ENCODE measurements around the gene NGRN. TPM values are rescaled to one million over a fixed set of nuclear protein-coding genes. Genes with fewer than 3 reads are reported as not detected.
"Not testable (repeated sequence)": the region's sequence is repeated elsewhere in the genome, so short reads cannot be mapped to it uniquely, and the experiment has no call there.

Gene NGRN
- total RNA-seq, 3 donors from 2014 or later (not counting 1 experiment from before 2014, with no cell fraction given) = 33.4 to 43.5 (median 33.5) TPM

GRCh38 chr15:90268415-90268814, 2.9 kb downstream of the NGRN start:
- DNase-seq = no peak
- Mint-ChIP-seq H3K27ac (peak overlapping the region; percentile 14 to 98), H3K4me3 (peak overlapping the region; percentile 72), H3K36me3 (peaks cover 22% of the 10 kb centered on the region), H3K27me3 (ENCODE audit: low read depth in 2 of 2) (no peaks in the 10 kb centered on the region), H3K9me3 (no peaks in the 10 kb centered on the region), H3K4me1 (peaks cover 72 to 78% of the 10 kb centered on the region in 2 donors)
- no peak for TF ChIP-seq CTCF (IDR thresholded peaks at IDR 0.05)
- H3K9me3 ChIP-seq (ENCODE audit: control insufficient read depth, insufficient read depth, low read length) = no peaks in the 10 kb centered on the region
- no peaks in the 10 kb centered on the region for H3K27me3 ChIP-seq (ENCODE audit: control insufficient read depth, insufficient read depth, low read length)
- intact Hi-C loops (cut with micrococcal nuclease) = no loop called here
- H3K4me1 ChIP-seq (ENCODE audit: control insufficient read depth, insufficient read depth, low read length) = peaks cover 30% of the 10 kb centered on the region
- no peak overlapping the region for H3K4me3 ChIP-seq (ENCODE audit: low read length)
- H3K36me3 ChIP-seq (ENCODE audit: control insufficient read depth, insufficient read depth, low read length) = peaks cover 53% of the 10 kb centered on the region
- no peak overlapping the region for H3K27ac ChIP-seq (ENCODE audit: low read length)
- WGBS (ENCODE audit: insufficient coverage) = no CpG with 5 or more reads among the region's 1 CpG
- ATAC-seq = no peak

DNA sequence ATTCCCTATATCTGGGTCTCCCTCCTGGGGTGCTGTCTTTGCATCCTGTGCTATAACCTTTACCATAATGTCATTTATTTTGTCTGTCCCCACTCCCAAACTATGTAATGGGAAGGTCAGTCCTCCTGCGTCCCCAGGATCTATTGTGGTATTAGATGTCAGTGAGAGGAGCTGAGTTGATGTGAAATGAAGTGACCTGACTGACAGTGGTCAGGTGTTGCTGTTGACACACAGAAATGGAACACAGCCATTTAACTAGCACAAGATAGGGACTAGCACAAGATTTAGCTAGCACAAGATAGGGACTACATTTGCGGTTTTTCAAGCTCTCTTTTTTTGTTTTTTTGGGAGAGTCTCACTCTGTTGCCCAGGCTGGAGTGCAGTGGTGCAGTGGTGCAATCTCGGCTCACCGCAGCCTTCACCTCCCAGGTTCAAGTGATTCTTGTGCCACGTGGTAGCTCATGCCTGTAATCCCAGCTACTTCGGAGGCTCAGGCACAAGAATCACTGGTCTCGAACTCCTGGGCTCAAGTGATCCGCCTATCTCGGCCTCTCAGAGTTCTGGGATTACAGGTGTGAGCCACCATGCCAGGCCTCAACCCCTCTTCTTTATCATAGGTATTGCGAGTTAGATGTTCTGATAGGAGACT, 5.2 kb downstream of the NGRN start:
- Histone ChIP-seq H3K4me3 (ENCODE audit: low read length) (no peak overlapping the region), H3K36me3 (ENCODE audit: control insufficient read depth, insufficient read depth, low read length) (peaks cover 59% of the 10 kb centered on the region), H3K4me1 (ENCODE audit: control insufficient read depth, insufficient read depth, low read length) (peaks cover 19% of the 10 kb centered on the region), H3K27me3 (ENCODE audit: control insufficient read depth, insufficient read depth, low read length) (no peaks in the 10 kb centered on the region), H3K27ac (ENCODE audit: low read length) (no peak overlapping the region), H3K9me3 (ENCODE audit: control insufficient read depth, insufficient read depth, low read length) (no peaks in the 10 kb centered on the region)
- peak overlapping the region; percentile 62 to 64 for H3K27ac Mint-ChIP-seq
- intact Hi-C loops (cut with micrococcal nuclease) = no loop called here
- H3K36me3 Mint-ChIP-seq = peaks cover 22% of the 10 kb centered on the region
- DNase-seq (no peak), ATAC-seq (no peak)
- H3K9me3 Mint-ChIP-seq = no peaks in the 10 kb centered on the region
- peaks cover 56 to 68% of the 10 kb centered on the region in 2 donors for H3K4me1 Mint-ChIP-seq
- no peaks in the 10 kb centered on the region for H3K27me3 Mint-ChIP-seq (ENCODE audit: low read depth in 2 of 2)
- WGBS (ENCODE audit: insufficient coverage) = 96% methylated on average over 9 of the region's 10 CpGs
- H3K4me3 Mint-ChIP-seq = no peak overlapping the region
- TF ChIP-seq CTCF (IDR thresholded peaks at IDR 0.05) = no peak

DNA sequence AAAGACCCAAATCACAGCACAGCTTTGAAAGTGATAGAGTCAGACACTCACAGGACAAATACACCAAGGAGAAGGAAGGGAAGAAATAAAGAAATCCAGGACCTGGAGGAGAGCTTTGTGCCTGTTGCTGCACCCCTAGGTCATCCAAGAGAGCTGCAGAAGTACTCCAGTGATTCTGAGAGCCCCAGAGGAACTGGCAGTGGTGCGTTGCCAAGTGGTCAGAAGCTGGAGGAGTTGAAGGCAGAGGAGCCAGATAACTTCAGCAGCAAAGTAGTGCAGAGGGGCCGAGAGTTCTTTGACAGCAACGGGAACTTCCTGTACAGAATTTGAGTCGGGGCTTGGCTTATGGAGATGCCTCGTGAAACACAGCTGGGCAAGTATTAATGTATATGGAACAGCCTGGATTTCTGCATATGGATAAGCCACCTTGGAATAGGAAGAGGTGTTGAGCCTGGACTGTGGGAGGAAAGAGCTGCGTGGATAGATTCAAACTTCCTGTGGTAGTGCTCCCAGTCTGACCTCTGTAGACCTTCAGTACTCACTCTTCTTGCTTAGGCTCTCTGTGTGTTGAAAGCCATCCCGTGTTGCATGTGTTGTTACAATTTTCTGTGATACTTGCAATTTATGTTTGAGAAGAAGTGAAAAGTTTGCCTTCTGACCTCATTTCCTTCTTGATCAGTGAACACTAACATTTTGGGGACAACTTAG, 6.1 kb downstream of the NGRN start:
- 89% methylated on average over 7 of the region's 7 CpGs for WGBS (ENCODE audit: insufficient coverage)
- no peaks in the 10 kb centered on the region for H3K27me3 ChIP-seq (ENCODE audit: control insufficient read depth, insufficient read depth, low read length)
- intact Hi-C loops (cut with micrococcal nuclease) = no loop called here
- Mint-ChIP-seq H3K4me1 (peaks cover 46 to 58% of the 10 kb centered on the region in 2 donors), H3K36me3 (peaks cover 22% of the 10 kb centered on the region), H3K9me3 (no peaks in the 10 kb centered on the region), H3K4me3 (no peak overlapping the region), H3K27ac (peak overlapping the region; percentile 24 to 74), H3K27me3 (ENCODE audit: low read depth in 2 of 2) (no peaks in the 10 kb centered on the region)
- no peak for ATAC-seq
- no peak overlapping the region for H3K4me3 ChIP-seq (ENCODE audit: low read length)
- DNase-seq = no peak
- H3K27ac ChIP-seq (ENCODE audit: low read length) = no peak overlapping the region
- TF ChIP-seq CTCF (IDR thresholded peaks at IDR 0.05) = no peak
- H3K9me3 ChIP-seq (ENCODE audit: control insufficient read depth, insufficient read depth, low read length) = no peaks in the 10 kb centered on the region
- H3K4me1 ChIP-seq (ENCODE audit: control insufficient read depth, insufficient read depth, low read length) = peaks cover 13% of the 10 kb centered on the region
- peaks cover 59% of the 10 kb centered on the region for H3K36me3 ChIP-seq (ENCODE audit: control insufficient read depth, insufficient read depth, low read length)

GRCh38 chr15:90278467-90278866, 13.0 kb downstream of the NGRN start:
- H3K4me1 ChIP-seq (ENCODE audit: control insufficient read depth, insufficient read depth, low read length); H3K27ac ChIP-seq (ENCODE audit: low read length); intact Hi-C loops (cut with micrococcal nuclease); H3K4me3 ChIP-seq (ENCODE audit: low read length); H3K36me3 Mint-ChIP-seq; H3K4me3 Mint-ChIP-seq; H3K36me3 ChIP-seq (ENCODE audit: control insufficient read depth, insufficient read depth, low read length); DNase-seq; ATAC-seq; H3K9me3 Mint-ChIP-seq; H3K27me3 Mint-ChIP-seq (ENCODE audit: low read depth in 2 of 2); H3K9me3 ChIP-seq (ENCODE audit: control insufficient read depth, insufficient read depth, low read length); H3K27ac Mint-ChIP-seq; H3K27me3 ChIP-seq (ENCODE audit: control insufficient read depth, insufficient read depth, low read length): not testable (repeated sequence)
- H3K4me1 Mint-ChIP-seq = peaks cover 0 to 10% of the 10 kb centered on the region in 2 donors
- 96% methylated on average over 12 of the region's 12 CpGs for WGBS (ENCODE audit: insufficient coverage)

DNA sequence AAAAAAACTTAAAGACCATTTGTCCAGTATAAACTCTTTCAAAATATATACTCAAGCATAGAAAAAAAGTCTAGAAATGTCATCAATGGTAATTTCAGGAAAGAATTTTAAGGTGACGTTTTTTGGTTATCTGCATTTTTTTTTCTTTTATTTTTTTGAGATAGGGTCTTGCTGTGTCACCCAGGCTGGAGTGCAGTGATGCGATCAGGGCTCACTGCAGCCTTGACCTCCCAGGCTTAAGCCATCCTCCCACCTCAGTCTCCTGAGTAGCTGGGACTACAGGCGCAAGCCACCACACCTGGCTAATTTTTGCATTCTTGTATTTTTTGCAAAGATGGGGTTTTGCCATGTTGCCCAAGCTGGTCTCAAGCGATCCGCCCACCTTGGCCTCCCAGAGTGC, 15.3 kb downstream of the NGRN start:
- H3K36me3 ChIP-seq (ENCODE audit: control insufficient read depth, insufficient read depth, low read length); H3K27me3 Mint-ChIP-seq (ENCODE audit: low read depth in 2 of 2); H3K27ac Mint-ChIP-seq; ATAC-seq; H3K4me3 ChIP-seq (ENCODE audit: low read length); H3K9me3 ChIP-seq (ENCODE audit: control insufficient read depth, insufficient read depth, low read length); DNase-seq; H3K27me3 ChIP-seq (ENCODE audit: control insufficient read depth, insufficient read depth, low read length); H3K36me3 Mint-ChIP-seq; intact Hi-C loops (cut with micrococcal nuclease); H3K27ac ChIP-seq (ENCODE audit: low read length); H3K9me3 Mint-ChIP-seq; H3K4me1 Mint-ChIP-seq; H3K4me1 ChIP-seq (ENCODE audit: control insufficient read depth, insufficient read depth, low read length); H3K4me3 Mint-ChIP-seq: not testable (repeated sequence)
- whole genome bisulfite sequencing (ENCODE audit: insufficient coverage) = 96% methylated on average over 5 of the region's 5 CpGs

DNA sequence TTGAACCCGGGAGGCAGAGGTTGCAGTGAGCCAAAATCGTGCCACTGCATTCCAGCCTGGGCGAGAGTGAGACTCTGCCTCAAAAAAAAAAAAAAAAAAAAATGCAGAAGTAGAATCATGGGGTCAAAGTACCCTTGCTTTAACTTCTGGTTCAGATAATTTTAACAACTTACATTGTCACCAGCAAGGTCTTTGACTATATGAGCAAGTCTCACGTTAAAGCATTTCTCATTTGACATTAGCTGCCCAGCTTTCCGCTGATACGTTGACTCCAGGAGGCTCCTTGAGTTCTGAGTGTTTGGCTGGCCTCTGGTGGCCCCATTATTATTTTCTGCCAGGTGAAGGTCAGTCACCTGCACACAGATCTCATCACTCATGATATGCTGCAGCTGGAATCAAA, 16.2 kb downstream of the NGRN start:
- 89% methylated on average over 6 of the region's 6 CpGs for WGBS (ENCODE audit: insufficient coverage)
- H3K4me1 ChIP-seq (ENCODE audit: control insufficient read depth, insufficient read depth, low read length); H3K4me3 ChIP-seq (ENCODE audit: low read length); ATAC-seq; H3K27me3 Mint-ChIP-seq (ENCODE audit: low read depth in 2 of 2); H3K27ac Mint-ChIP-seq; H3K4me3 Mint-ChIP-seq; H3K27me3 ChIP-seq (ENCODE audit: control insufficient read depth, insufficient read depth, low read length); H3K36me3 ChIP-seq (ENCODE audit: control insufficient read depth, insufficient read depth, low read length); H3K9me3 Mint-ChIP-seq; H3K27ac ChIP-seq (ENCODE audit: low read length); H3K4me1 Mint-ChIP-seq; H3K9me3 ChIP-seq (ENCODE audit: control insufficient read depth, insufficient read depth, low read length); H3K36me3 Mint-ChIP-seq; intact Hi-C loops (cut with micrococcal nuclease); DNase-seq: not testable (repeated sequence)

Data from natural killer cell (primary cell).